Skeletal muscle tissue (tissue), 4 donors: ENCODE data around the gene TNRC6C. TPM values are rescaled to one million over a fixed set of nuclear protein-coding genes. Genes with fewer than 3 reads are reported as not detected.
A peak's percentile ranks its signal among the peaks of the same experiment; 100 is the strongest.
"Not testable (repeated sequence)": the region's sequence is repeated elsewhere in the genome, so short reads cannot be mapped to it uniquely, and the experiment has no call there.

ENCODE experiments used
- H3K27ac ChIP-seq: one replicate; pipeline ENCODE4 v1.7.0; 2013; ENCODE audit warnings: mild to moderate bottlenecking, low read depth, low read length, inconsistent platforms
- H3K27me3 ChIP-seq, 3 donors: one replicate each; pipeline ENCODE4 v1.7.0; 2013; ENCODE audit warnings: low read length in 3 of 3; ENCODE audit not compliant: control insufficient read depth in 3 of 3, insufficient read depth in 3 of 3
- H3K36me3 ChIP-seq, 3 donors: one replicate each; pipeline ENCODE4 v1.7.0; 2013; ENCODE audit warnings: low read length in 3 of 3; ENCODE audit not compliant: control insufficient read depth in 3 of 3, insufficient read depth in 3 of 3
- H3K4me1 ChIP-seq, 3 donors: one replicate each; pipeline ENCODE4 v1.7.0; 2013; ENCODE audit warnings: low read length in 3 of 3, mild to moderate bottlenecking in 3 of 3; ENCODE audit not compliant: control insufficient read depth in 3 of 3, insufficient read depth in 3 of 3
- H3K4me3 ChIP-seq, 3 donors: one replicate each; pipeline ENCODE4 v1.7.0; 2013; ENCODE audit warnings: low read length in 3 of 3
- H3K9ac ChIP-seq, 3 donors: one replicate each; pipeline ENCODE4 v1.7.0; 2013; ENCODE audit warnings: low read length in 3 of 3, mild to moderate bottlenecking in 3 of 3, moderate library complexity in 2 of 3, low read depth in 1 of 3
- H3K9me3 ChIP-seq, 3 donors: one replicate each; pipeline ENCODE4 v1.7.0; 2013; ENCODE audit warnings: low read length in 3 of 3; ENCODE audit not compliant: control insufficient read depth in 3 of 3
- total RNA-seq: library from RNA; depleted of rRNA; stranded (reverse); fragments of >200 nt; gene quantifications from one replicate; pipeline ENCODE4 v1.2.3, GENCODE V29; 2014
- donor health status: Osteomylitis.

The TNRC6C gene
- total RNA-seq, 1 donor from 2014 or later, result 12.5 TPM

DNA sequence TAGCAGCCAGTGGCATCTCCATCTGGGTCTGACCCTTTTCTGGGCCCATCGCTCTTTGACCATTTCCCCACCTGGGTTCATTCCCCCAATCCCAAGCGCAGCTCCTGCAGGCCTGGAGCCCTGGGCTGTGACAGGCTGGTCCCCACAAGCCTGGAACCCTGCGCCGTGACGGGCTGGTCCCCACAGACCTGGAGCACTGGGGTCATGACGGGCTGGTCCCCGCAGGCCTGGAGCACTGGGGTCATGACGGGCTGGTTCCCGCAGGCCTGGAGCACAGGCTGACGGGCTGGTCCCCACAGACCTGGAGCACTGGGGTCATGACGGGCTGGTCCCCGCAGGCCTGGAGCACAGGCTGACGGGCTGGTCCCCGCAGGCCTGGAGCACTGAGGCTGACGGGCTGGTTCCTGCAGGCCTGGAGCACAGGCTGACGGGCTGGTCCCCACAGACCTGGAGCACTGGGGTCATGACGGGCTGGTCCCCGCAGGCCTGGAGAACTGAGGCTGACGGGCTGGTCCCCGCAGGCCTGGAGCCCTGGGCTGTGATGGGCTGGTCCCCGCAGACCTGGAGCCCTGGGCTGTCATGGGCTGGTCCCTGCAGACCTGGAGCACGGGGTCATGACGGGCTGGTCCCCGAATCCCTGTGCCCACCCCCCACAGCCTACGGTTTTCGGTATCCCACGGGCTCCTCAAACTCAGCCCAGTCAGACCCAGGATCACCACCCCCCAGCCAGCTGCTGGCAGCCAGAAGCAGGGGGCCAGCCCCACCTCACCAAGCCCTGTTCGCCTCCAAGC lies 153.4 kb downstream of the TNRC6C start:
- H3K27ac ChIP-seq, result no peak overlapping the region
- peaks cover 4 to 11% (median 10%) of the 10 kb centered on the region in 3 donors for H3K36me3 ChIP-seq
- no peak overlapping the region for H3K9ac ChIP-seq
- H3K4me3 ChIP-seq, result no peak overlapping the region
- H3K4me1 ChIP-seq, result peaks cover 24 to 34% (median 32%) of the 10 kb centered on the region in 3 donors
- no peaks in the 10 kb centered on the region for H3K27me3 ChIP-seq
- no peaks in the 10 kb centered on the region for H3K9me3 ChIP-seq

- no peak overlapping the region for H3K9ac ChIP-seq
- no peak overlapping the region for H3K27ac ChIP-seq
- peaks cover 3 to 10% (median 5%) of the 10 kb centered on the region in 3 donors for H3K36me3 ChIP-seq
Observed at GRCh38 chr17:78112518-78113471, 154.3 kb downstream of the TNRC6C start.

GRCh38 chr17:78113804-78114785 lies 155.6 kb downstream of the TNRC6C start:
- Histone ChIP-seq H3K9me3 (no peaks in the 10 kb centered on the region), H3K4me1 (peaks cover 22 to 29% (median 28%) of the 10 kb centered on the region in 3 donors), H3K9ac (no peak overlapping the region), H3K27me3 (no peaks in the 10 kb centered on the region), H3K36me3 (peaks cover 2 to 3% (median 3%) of the 10 kb centered on the region in 3 donors), H3K4me3 (no peak overlapping the region), H3K27ac (no peak overlapping the region)

More at GRCh38 chr17:78112518-78113471, 154.3 kb downstream of the TNRC6C start:
- peak overlapping the region in 1 of 3 donors; percentile 41 for H3K4me3 ChIP-seq
- no peaks in the 10 kb centered on the region for H3K27me3 ChIP-seq
- H3K9me3 ChIP-seq, result no peaks in the 10 kb centered on the region
- peaks cover 24 to 34% (median 32%) of the 10 kb centered on the region in 3 donors for H3K4me1 ChIP-seq

- Histone ChIP-seq H3K27me3 (no peaks in the 10 kb centered on the region), H3K4me3 (no peak overlapping the region), H3K4me1 (peaks cover 19 to 25% (median 23%) of the 10 kb centered on the region in 3 donors), H3K27ac (no peak overlapping the region), H3K36me3 (peaks cover 0 to 3% (median 2%) of the 10 kb centered on the region in 3 donors), H3K9me3 (no peaks in the 10 kb centered on the region), H3K9ac (no peak overlapping the region)
Observed at GRCh38 chr17:78114831-78115723, 156.6 kb downstream of the TNRC6C start.

DNA sequence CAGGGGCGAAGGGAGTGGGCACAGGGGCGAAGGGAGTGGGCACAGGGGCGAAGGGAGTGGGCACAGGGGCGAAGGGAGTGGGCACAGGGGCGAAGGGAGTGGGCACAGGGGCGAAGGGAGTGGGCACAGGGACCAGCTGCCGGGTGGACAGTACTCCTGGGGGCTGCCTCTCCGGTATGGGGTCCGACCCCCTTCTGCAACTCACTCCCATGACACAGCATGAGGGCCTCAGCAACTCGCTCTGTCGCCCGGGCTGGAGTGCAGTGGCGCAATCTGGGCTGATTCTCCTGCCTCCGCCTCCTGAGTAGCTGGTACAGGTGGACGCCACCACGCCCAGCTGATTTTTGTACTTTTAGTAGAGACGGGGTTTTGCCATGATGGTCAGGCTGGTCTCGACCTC lies 157.3 kb downstream of the TNRC6C start:
- not testable (repeated sequence) for H3K4me3 ChIP-seq, H3K36me3 ChIP-seq, H3K9me3 ChIP-seq, H3K27me3 ChIP-seq, H3K27ac ChIP-seq, H3K9ac ChIP-seq
- peaks cover 12 to 17% (median 16%) of the 10 kb centered on the region in 3 donors for H3K4me1 ChIP-seq

- H3K9me3 ChIP-seq, result no peaks in the 10 kb centered on the region
- peaks cover 0 to 2% (median 1%) of the 10 kb centered on the region in 3 donors for H3K36me3 ChIP-seq
- H3K4me3 ChIP-seq, result no peak overlapping the region
- no peaks in the 10 kb centered on the region for H3K27me3 ChIP-seq
- H3K27ac ChIP-seq, result no peak overlapping the region
- no peak overlapping the region for H3K9ac ChIP-seq
- H3K4me1 ChIP-seq, result peaks cover 8 to 11% (median 10%) of the 10 kb centered on the region in 3 donors
Observed at GRCh38 chr17:78116411-78116810, 157.9 kb downstream of the TNRC6C start.

GRCh38 chr17:78117027-78117981 lies 158.8 kb downstream of the TNRC6C start:
- Histone ChIP-seq H3K27ac (no peak overlapping the region), H3K36me3 (peaks cover 0 to 2% (median 0%) of the 10 kb centered on the region in 3 donors), H3K4me1 (peaks cover 6 to 7% (median 7%) of the 10 kb centered on the region in 3 donors), H3K9ac (no peak overlapping the region), H3K9me3 (no peaks in the 10 kb centered on the region), H3K4me3 (no peak overlapping the region), H3K27me3 (no peaks in the 10 kb centered on the region)

DNA sequence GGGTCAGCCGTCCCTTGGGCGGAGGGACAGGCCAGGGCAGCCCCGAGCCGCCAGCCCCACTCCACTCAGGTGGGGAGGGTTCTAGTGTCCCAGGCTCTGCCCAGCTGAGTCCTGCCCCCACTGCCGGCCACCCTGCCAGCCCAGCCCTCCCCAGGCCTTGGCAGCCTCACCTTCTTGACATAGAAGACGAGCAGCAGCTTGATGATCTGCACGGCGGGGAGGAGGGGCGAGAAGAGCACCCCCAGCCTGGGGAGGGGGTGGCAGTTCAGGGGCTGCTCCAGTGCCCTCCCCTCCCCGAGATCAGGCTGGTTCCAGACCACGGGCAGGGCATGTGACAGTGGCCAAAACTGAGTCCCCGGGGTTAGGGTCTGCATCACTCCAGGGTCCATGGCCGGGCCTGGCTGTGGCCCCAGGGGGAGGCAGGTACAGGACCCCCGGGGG lies 160.3 kb downstream of the TNRC6C start:
- H3K9me3 ChIP-seq, result no peaks in the 10 kb centered on the region
- H3K4me3 ChIP-seq, result no peak overlapping the region
- no peak overlapping the region for H3K9ac ChIP-seq
- peaks cover 0 to 4% (median 0%) of the 10 kb centered on the region in 3 donors for H3K36me3 ChIP-seq
- no peaks in the 10 kb centered on the region for H3K27me3 ChIP-seq
- no peak overlapping the region for H3K27ac ChIP-seq
- H3K4me1 ChIP-seq, result no peaks in the 10 kb centered on the region
